KG1 (cell line): ENCODE data around the gene OSBPL5.

Experiments
- DNase-seq: peaks from one replicate; lab custom pipeline; 2025; lab: John Stamatoyannopoulos, UW

The OSBPL5 gene

DNA sequence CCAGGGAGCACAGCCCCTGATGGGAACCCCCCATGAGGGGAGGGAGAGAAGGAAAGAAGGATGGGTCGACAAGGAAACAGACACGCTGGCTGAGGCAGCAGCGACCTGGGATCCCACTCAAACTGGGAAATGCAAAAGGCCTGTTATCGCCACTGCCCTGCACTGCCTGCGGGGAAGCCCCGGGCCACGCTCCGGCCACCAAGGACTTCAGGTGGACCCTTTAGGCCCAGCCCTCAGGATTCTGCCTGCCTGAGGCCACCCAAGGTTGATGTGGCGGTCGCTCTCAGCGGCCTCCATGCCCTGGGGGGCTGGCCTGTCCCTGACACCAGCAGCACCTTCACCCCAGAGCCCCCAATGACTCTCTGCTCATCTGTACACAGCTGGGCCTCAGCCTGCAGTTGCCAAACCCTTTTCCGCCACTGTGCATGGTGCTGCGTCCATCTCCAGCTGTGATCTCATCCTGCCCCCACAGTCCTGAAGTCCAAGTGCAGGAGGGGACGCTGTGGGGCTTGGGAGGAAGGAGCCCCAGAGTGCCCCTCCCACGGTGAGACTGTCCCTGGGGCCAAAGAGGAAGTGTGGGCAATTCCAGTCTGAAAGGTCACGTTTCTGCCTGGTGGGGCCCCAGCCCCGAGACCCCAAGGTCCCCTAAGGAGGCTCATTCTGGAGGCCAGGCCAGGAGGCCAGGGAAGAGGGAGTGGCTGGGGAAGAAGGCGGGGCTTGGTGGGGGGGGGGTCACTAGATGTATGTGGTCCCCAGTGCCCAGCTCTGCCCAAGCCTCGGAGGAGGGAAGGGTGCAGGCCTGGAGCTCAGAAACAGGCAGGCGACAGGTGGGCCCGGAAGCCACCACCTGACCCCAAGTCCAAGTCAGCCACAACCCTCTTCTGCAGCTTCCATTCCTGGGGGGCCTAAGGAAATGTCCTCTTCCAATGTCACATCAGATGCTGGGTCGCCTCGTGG is 31.6 kb downstream of the OSBPL5 start:
- DNase-seq = no peak

DNA sequence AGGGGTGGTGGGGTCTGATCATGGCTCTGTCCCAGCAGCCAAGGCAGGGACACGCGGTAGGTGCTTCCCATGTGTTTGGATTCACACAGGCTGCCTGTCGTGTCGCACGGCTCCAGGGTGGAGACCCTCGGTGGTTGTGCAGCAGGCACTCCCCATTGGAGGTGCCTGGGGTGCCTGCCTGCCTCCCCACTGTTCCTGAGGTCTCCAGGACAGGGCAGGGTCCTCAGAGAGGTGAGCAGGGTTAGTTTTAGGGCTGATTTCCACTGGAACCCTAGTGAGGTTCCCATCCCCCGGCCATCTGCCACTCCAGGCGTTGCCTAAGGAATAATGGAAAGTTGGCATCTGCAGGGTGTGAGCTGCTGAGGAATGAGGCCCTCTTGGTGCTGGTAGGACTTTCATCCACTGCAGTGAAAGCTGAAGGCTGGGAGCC is 32.3 kb downstream of the OSBPL5 start:
- no peak for DNase-seq

DNA sequence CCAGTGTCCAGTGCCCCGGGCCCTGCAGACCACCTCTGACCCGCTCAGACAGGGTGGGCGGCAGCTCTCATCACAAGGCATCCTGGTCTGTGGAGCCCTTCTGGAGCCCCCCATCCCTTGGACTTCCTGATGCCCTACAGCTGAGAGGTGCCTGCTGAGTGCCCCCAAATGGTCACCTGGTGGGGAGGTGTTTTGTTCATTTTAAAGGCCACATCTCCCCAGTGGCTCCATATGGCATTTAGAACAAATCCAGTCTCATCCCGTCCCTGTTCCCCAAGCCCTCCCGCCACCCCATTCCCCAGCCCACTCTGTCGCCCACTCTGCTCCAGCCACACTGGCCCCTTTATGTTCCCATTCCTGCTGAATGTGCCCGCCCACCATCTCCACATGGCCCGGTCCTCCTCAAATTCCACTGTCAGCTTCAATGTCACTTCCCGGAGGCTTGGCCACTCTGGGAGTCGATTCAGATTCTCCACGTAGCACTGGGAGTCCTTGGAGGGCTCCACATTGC is 32.8 kb downstream of the OSBPL5 start:
- no peak for DNase-seq

DNA sequence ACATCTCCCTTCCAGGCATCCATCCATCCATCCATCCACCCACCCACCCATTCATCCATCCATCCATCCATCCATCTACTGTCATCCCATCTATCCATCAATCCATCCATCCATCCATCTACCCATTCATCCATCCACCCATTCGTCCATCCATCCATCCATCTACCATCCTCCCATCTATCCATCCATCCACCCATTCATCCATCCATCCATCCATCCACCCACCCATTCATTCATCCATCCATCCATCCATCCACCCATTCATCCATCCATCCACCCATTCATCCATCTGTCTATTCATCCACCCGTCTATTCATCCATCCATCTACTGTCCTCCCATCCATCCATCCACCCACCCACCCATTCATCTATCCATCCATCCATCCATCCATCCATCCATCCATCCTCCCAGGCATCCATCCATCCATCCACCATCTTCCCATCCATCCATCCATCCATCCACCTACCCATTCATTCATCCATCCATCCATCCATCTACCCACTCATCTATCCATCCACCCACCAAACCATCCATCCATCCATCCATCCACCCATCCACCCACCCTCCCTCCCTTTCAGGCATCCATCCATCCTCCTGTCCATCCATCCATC is 33.7 kb downstream of the OSBPL5 start:
- DNase-seq = no peak

DNA sequence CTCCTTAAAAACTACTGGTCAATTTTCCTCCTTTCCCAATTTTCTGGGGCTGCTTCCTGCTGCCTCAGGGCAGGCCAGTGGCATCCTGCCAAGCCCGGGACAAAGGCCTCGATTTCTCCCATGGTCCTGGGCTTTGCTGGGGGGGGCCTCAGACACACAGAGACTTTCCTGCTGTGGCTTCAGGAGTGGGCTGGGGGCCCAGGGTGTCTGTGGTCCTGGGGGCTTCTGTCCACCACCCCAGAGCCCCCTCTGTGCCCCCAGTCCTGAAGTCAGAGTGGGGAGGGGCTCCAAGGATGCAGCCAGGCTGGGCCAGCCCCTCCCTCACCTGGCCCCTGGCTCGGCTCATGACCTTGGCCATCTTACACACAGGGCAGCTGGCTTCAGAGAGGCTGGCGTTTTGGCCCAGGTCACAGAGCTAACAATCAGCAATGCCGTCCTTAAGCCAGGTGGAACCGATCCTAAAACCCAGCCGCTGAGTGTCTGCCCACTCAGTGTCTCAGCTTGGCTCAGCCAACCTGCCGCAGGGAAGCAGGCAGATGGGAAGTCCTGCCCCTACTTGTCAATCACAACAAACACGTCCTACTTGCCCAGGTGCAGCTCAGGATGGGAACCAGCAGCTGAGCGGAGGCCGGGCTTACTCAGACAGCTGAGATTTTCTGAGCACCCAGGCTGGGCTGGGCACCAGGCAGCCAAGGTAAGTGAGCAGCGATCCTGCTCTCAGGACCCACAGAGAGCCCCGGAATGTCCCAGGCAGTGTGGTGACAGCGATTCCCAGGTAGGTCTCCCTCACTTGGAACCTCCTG is 34.6 kb downstream of the OSBPL5 start:
- no peak for DNase-seq

DNA sequence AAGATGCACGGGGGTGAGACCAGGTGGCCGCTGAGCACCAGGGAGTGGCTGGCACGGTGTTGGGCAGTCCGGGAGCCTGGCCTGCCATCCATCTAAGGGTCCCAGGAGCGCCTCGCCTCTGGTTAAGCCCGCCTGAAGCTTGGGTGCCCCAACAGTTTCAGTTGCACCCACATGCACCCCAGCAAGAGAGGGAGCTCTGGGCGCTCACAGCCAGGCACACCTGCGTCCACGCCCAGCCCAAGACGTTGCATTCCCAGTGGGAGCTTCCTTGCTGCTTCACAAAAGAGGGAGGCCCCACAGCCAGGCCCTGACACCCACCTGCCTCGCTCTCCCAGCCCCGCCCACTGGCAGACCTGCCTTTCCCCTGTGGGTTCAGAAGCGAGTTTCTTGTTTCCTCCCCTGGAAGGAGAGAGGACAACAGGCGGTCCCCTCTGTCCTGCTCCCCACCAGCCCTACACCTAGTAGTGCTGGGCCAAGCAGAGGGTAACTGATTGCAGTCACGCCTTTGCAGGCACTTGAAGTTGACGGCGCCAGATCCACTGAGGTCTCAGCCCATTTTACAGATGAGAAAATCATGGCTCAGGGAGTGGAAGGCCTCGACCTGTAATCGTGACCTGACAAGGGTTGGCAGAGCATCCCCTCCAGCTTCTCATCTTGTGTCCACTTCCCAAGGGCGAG is 35.4 kb downstream of the OSBPL5 start:
- DNase-seq = no peak

DNA sequence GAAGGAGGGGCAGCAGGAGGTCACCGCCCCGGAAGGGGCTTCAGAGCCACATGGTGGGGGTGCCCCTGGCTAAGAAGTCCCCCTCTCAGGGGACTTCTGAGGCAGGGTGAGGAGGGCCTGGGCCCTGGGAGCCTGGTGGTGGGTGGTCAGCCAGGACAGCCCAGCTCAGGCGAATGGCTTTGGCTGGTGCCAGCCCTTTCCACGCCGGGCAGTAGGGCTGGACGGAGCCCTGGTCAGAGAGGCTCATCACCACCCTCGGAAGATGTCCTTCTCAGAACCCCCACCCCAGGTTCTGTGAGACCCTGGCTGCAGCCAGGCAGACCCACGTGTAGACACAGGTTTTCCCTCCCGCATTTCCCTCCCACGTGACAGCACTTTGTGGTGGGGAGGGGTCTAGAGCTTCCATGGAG is 35.9 kb downstream of the OSBPL5 start:
- DNase-seq = no peak

DNA sequence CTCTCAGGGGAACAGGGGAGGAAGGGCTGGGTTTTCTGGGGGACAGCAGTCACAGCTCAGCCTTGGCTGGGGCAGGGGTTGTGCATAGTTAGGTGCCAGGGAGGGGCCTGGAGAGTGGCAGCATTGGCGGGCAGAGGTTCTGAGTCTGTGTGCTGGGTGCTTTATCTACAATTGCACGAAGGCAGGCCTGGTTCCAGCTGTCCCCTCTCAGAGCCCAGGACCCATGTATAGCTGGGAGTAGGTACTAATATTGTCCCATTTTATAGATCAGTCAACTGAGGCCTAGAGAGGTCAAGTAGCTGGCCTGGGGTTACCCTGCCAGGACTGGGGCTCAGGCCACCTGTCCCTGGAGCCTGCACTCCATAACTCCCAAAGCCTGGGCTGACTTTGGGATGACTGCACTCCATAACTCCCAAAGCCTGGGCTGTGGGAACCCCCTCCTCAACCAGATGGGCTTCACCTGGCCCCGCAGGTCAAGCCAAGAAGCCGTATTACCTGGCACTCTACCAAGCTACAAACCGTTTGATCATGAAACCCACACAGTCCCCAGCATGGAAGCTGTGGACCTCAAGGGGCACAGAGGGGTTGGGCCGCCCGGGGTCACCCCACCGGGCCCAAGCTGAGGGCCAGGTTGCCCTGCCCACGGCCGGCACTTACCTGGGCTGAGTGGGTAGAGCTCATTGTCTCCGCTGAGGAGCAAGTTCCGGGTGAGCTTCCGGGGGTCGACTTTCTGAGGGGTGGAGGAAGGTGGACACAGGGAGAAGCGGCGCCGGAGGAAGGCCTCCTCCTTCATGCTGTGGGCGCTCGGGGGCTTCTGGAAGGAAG is 36.5 kb downstream of the OSBPL5 start:
- DNase-seq = no peak

DNA sequence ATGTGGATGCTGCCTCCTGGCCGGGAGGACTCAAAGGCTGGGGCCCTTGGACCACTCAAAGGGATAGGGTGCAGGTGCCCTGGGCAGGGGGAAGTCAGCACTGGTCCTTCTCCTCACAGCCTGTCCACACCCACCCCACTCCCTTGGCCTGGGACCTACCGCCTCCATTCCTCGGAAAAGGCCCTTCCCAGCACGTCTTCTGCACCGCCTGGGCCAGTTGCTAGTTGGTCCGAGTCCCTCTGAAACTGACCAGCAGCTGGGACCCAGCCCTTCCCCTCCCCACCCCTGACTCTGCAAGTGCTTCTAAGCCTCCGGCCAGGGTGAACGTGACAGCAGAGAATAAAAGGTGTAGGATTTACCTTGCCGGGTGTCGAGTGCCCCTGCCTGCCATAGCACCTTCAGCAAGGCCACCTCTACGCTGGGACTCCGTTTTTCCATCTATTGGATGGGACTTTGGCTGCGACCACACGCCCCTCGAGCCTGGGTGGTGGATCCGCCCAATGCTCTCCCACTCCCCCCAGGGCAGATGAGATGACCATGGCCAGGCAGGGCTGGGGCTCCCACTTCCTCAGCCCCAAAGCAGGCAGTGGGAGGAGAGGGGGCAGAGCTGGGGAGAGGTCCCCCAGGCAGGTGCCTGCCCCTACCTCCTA is 37.3 kb downstream of the OSBPL5 start:
- DNase-seq = no peak

DNA sequence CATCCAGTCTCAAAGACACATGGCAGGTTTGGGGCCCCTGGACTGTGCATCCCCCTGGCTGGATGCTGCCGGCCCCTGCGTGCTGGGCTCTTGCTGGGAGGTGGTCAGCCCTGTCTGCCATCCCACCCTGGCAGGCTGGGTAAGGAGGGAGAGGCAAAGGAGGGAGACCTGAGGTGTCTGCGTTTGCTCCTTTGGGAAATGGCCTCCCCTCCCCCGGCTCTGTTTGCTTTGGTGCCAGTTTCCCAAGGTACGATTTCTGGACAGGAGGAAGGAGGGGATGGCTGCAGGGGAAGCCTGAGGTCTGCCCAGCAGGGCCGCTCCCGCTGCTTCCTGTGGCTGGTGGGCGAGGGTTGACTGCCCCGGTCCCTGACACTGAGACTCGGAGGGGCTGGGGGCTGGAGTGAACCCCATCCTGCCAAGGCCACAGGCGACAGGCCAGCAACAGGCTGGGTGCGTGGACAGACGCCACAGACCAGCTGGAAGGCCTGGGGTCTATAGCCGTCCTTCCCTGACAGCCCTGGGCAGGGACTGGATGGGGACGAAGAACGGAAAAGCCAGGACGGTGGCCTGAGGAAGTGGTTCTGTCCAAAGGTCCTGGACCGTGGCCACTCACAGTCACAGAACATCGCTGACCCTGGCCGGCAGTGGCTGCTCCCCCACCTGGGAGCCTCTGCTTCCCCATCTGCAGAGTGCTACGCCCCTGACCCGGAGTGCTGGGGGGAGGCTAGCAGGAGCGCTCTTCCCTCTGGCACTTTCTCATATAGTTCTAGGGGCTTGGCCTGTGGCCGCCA is 38.0 kb downstream of the OSBPL5 start:
- DNase-seq = no peak

DNA sequence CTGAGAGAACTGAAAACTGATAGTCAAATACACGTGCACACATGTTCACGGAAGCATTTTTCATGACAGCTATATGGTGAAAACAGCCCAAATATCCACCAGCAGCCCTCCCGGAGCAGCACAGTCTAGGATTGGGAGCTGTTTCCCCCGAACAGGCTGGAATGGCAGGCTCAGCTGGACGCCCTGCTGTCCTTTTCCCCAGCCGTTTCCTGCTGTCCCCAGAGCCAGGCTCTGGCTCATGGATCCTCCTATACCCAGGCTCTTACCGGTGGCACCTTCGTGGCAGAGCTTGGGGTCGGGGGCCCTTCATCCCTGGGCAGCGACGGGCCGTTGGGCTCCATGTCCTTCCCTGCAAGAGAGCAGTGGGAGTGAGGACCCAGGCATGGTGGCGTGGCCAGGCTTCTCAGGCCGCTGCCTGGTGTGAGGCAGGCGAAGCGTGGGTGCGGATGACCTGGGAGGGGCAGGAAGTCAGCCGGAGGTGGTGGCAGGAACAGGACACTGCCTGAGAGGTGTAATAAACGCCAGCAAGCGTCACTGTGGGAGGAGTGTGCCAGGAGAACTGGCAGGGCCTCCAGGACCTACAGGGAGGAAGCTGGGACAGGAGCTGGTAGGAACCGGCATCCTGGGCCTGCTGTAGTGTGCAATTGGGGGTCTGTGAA is 38.8 kb downstream of the OSBPL5 start:
- DNase-seq = no peak

DNA sequence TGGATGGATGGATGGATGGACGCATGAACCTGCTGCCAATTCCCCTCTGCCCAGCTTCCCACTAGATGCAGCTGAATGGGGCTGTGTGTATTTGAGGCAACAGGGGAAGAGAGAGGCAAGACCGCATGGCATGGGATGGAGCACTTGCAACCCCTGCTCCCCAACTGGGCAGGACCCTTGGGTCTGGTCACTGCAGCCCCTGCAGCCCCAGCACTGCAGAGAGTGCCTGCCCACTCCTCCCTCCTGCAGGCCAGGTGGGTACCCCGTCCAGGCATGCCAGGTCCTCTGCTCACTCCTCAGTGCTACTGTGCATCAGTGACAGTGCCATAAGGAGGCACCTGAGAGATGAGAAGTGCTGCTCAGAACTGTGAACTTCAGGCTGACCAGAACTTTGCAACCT is 40.3 kb downstream of the OSBPL5 start:
- DNase-seq = no peak

DNA sequence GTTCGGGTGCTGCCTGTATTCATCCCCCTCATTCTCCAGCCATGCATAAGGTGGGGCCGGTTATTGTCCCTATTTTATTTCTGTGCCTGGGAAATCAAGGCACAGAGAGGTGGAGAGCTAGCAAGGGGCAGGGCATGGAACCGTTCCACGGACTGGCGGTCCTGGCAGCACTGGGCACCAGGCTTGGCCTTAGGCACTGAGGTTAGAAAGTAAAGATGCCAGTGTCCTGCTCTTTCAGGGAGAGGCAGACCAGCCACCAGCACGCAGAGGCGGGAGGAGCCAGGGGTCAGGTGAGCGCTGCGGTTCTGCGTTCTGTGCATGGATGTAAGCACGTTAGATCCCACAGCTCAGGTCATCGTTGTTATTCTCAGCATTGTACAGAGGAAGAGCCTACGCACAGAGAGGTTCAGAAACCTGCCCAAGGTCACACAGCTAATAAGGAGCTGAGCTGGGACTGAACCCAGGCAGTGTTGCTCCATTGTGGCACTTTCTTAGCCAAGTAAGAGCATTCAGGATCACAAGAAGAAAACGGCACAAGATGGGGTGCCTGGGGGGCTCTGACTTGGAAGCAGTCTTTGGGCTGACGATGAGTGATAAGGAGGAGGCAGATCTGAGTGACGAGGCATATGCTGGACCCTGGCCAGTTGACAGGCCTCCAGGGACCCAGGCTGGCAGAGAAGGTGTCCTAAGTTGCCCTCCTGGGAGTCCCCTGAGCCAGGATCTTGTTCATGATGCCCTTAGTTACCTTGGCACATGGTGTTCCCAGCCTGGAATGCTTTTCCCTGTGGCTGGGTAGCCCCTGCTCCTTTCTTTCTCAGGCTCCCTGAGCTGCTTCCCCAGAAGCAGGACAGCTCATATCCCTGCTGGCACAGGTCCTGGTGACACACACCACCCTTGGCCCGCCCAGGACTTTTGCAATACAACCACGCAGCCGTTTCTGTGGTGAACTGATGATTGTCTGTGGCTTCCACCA is 41.1 kb downstream of the OSBPL5 start:
- DNase-seq = no peak

DNA sequence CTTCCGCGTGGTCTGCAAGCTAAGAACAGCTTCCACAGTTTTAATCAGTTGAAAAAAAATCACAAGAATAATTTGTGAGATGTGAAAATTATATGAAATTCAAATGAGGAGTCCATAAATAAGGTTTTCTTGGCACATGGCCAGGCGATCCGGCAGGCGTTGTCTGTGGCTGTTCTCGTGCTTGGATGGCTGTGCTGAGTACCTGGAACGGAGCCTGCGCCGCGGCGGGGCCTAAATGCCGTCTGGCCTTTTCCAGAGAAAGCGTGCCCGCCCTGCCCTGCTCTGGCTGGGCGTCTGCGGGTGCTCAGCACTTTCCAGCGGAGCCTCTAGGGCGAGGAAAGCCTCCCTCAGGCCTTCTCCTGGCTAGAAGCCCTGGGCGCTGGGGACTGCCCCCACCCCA is 41.8 kb downstream of the OSBPL5 start:
- DNase-seq = no peak

DNA sequence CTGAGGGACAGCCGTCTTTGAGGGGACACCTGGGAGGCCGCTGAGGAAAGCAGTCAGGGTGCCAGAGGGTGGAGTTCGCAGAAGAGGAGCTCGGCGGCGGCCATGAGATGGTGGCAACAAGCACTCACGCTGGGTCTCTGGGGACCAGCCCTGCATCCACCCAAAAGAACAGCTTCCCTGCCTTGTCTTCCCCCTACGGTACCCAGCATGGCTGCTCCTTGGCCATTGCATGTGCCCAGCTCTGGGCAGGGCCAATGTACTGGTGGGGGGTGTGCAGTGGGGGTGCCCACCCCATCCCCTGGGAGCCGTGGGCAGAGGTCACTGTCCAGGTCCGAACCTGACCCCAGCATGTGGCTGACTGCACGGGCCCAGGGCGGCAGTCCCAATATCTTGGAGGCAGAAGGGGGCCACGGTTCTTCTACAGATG is 42.3 kb downstream of the OSBPL5 start:
- no peak for DNase-seq

DNA sequence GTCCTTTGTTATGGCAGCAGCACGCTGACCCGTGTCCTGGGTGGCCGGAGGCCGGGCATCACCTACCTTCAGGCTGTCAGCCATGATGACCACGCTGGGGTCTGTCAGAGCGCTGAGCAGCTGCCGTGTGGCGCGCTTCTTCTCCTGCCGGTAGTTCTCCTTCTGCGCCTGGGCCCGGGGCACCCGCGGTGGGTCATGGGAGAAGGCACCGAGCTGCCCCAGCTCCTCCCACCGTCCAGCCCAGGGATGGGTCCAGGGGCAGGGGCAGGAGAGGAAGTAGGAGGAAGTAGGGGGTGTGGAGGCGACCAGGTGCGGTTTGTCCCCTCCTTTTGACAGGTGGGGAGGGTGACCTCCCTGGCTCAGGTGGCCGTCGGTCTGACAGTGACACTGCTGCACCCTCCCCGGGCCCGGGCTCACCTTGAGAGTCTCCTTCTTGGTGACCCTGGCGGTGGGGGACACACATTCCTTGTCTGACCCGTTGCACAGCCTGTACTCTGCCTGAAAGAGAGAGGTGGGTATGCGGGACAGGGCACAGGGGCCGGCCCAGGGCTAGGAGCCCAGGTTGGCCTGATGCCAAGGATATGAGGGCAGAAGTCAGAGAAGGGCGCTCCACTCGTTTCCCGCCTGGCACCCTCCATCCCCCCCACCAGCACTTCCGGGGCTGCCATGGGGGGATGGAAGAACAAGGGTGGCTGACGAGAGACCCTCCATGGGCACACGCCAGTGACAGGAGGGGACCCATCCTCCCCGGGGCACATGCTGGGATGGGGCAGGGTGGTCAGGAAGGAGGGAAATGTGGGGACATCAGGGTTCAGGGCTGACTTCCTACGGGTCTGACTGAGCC is 43.0 kb downstream of the OSBPL5 start:
- DNase-seq = no peak

DNA sequence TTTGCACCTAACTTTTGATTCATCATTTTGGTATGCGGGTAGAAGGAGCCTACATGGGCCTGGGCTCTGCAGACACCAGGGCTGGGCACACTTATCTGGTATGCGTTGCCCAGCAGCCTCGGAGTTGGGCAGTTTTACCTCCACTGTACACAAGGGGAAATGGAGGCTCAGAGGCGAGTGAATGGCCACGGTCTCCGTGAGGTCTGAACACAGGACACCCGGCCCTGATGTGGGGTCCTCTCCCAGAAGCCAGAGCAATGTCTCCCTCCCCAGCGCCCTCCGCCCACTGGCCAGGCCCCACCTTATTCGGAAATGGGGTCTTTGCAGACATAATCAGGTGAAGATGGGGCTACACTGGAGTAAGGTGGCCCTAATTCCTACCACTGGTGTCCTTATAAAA is 43.7 kb downstream of the OSBPL5 start:
- DNase-seq = no peak
